HL-60/S4 treated with phorbol 12-myristate 13-acetate at 8.2 ng/mL for 4 days and 3 days (cell line): ENCODE results near the gene FOXP1.

Experiments
- in situ Hi-C: fragments of 300-500 bp; cut with MboI; formaldehyde crosslinking; loops from 2 replicates; pipeline ENCODE4 v1.15.0; 2022; ENCODE audit warnings: low sequenced_read_pairs

The FOXP1 gene

DNA sequence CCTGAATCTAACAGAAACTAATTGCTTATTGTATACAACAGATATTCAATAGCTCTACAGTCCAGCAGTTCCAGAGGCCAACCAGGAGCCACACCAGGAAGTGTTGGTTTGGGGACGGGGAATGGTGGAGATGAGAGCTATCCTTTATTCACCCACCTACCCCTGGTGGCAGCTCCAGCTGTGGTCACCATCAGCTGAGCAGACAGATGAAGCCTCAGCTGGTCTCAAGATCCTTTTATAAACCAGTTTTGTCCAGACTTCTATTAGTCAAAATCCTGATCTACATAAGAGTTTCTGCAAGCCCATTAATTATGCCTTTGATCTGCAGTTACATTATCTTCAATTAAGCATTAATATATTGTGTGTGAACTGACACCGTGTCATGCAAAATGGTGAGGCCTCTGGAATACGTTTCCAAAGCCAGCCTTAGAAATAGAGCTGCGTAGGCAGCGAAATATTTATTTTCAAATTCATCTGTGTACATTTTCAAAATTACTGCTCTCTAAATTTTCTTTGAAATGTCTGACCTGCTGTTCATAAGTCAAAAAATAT is 488.8 kb downstream of the FOXP1 start:
- in situ Hi-C loops = no loop called here

DNA sequence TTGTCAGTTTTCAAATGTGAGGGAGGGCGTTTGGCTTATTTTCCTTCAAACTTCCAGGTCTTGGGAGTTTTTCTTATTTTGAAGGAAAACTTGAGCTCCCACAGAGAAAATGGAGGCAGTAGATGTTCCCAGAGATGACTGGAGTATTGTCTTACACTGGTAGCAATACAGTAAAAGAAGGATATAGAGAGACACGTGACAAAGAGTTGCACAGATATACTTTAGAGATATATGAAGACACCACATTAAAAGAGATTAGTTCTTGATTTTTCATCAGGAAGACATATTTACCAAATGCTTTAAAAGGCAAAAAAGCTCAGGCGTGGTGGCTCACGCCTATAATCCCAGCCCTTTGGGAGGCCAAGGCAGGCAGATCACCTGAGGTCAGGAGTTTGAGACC is 490.9 kb downstream of the FOXP1 start:
- in situ Hi-C loops = no loop called here

- in situ Hi-C loops = no loop called here
Measured at GRCh38 chr3:71090207-71090606, 493.3 kb downstream of the FOXP1 start.

DNA sequence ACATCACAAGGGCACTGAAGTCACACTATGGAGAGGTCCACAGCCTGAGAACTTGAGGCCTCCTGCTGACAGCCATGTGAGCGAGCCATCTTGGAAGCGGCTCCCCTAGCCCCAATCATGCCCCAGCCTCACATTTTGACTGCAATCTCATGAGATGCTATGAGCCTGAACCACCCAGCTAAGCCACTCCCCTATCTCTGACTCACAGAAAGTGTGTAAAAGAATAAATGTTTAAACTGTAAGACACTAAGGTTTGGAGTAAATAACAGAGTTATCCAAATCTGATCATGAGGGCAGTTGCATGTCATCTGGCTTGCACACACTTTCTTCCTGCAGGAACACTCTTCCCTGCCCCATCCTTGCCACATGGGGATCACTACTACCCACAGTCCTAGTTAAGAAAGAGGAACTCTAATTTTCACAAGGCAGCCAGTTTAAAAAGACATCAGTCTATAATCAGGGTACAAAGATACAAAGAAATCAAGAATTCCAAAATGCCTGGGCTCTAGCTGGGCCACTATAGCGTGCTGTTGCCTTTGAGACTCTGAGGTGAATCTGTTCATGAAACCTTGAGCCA is 494.2 kb downstream of the FOXP1 start:
- in situ Hi-C loops = no loop called here

- in situ Hi-C loops = no loop called here
Measured at GRCh38 chr3:71088742-71089141, 494.8 kb downstream of the FOXP1 start.

GRCh38 chr3:71088019-71088708 is 495.4 kb downstream of the FOXP1 start:
- in situ Hi-C loops = no loop called here

DNA sequence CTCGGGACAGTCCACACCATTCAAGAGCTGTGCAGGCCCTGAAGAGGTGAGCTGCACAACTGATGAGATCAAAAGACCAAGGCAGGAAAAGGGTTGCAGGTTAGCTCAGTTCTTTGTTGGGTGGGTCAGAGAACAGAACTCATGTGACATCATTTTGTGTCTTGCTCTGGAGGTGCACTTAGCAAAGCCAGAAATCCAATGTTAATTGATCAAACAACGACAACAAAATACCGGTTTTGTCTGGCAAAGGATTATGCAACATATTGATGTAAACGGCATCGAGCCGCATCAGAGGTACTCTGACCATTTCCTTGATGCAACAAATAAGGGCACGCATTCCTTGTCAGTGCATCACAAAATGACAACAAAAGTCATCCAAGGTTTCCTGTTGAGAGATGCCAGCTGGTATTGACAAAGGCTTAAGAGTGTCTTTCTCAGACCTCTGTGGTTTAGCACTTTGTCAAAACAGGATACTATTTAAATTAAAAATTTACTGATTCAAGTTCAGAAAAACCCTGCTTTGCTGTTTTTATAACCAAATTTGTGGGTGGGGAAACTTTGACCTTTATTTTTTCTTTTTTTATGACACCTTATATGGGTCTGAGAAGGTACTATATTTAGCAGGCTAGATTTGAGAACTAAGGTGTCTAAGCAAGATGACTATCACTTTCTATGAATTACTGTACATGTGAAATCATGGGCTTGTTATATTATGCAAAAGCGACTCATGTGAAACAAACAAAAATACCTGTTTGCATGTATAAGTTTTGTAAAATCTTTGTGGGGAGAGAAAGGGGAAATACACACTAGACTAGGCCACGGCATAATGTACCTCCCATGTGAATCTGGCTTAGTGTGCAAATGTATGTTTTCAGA is 496.1 kb downstream of the FOXP1 start:
- in situ Hi-C loops = no loop called here

- in situ Hi-C loops = no loop called here
Measured at GRCh38 chr3:71086777-71087142, 496.8 kb downstream of the FOXP1 start.

DNA sequence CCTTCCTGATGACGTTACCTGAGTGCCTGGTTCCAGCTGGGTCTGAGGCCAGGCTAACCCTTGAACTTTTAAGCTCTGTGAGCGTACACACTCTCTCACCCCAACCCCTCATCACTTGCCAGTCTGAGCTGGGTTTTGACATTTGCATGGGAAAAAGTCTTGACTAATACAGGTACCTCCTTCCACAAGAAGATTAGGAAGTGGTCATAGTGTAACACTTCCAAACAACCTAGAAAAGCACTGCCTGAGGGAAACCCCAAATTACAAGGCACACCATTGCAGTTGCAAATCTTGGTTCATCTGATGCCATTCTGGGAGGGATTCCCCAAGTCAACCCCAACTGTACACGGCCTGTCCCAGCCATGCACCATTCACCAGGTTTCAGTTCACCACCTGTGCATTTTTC is 499.8 kb downstream of the FOXP1 start:
- in situ Hi-C loops = no loop called here

- in situ Hi-C loops = no loop called here
Measured at GRCh38 chr3:71082833-71083232, 500.7 kb downstream of the FOXP1 start.

DNA sequence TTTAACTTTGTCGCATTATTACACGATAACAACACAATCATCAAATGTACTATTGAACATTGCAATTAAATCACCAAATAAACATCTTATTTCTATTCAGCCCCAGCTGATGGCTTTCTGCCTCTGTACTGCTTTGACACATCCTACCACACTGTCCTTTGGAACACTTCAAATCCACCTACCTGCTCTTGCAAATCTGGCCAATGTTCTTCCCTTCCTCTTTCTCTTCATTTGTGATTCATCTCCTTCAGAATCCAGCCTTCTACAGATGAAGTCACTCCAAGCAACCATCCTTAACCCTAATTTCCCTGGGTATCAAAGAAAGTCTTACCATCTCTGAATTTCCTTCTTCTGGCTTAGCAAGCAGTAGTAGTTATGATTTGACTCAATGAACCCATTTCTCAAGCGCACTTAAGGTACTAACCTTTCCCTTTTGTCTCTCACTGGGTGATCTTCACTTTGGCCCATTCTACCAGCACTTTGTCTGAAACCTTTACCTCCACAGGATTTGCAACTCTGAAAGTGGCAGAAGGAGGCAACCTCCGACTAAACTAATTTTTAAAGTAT is 502.9 kb downstream of the FOXP1 start:
- in situ Hi-C loops = no loop called here

DNA sequence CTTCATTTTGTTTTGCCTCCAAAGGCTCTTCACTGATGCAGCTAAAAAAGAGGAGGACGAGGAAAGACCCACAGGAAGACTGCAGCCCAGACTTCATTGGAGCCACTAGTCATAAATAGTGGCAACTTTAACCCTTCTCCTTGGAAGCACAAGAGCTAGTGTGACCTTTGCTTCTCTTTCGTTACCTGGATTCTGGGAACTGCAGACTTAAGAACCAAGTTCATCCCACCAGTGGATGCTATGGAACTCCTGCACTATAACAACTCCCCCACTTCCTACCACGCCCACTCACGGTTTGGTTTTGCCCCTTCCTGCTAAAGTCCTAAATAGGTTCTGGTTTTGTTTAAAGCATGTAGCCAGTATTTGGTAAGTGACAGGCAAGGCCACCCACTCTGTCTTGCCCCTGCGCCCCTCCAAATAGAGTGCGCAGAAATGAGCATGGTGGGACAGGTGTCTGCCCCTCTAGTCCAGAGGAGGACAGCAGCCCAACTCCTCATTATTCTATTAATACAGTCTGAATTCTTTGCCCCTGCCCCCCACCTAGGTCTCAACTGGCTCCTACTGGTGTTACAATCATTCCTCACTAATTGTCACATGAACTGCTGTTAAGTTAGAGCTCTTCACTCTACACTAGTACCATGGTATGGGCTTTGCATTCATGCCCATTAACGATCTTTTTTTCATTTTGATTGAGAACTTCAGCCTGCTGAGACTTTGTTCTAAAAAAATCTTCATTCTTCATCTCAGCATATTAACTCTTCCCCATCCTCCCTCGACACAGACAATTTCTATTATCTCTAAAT is 504.6 kb downstream of the FOXP1 start:
- in situ Hi-C loops = no loop called here

DNA sequence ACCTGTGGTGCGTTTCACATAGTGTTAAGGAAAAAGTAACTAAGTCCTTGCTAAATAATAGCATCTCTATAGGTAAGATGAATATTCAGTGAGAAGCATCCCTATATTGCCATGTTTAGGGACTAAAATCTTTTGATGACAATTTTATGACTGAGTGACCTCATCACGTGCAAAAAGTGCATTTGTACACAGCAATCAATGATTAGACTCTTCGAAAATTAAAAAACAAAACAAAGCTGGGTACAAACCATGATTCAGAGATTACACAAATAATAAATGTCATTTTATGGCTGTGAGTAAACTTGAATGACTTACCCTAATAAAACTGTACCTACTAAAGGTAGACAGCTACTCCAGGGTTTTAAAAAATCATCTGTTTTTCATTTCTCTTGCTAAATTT is 505.3 kb downstream of the FOXP1 start:
- in situ Hi-C loops = no loop called here

DNA sequence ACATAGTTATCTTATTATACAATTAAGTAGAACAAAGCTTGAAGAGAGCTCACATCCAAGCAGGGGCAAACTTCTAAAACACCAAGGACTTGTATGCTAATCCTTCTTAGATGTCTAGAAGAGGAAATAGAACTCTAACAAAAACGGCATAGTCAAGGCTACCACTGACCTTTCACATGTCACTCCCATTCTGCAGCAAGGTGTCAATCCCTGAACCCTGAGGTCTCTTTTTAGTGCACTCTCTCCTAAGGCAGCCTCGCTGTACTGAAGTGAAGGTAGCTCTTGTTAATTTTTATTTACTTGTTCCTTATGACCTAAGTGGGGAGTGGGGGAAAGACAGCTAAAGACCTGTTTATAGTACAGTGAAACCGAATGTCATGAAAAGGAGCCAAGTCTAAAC is 506.5 kb downstream of the FOXP1 start:
- in situ Hi-C loops = no loop called here

DNA sequence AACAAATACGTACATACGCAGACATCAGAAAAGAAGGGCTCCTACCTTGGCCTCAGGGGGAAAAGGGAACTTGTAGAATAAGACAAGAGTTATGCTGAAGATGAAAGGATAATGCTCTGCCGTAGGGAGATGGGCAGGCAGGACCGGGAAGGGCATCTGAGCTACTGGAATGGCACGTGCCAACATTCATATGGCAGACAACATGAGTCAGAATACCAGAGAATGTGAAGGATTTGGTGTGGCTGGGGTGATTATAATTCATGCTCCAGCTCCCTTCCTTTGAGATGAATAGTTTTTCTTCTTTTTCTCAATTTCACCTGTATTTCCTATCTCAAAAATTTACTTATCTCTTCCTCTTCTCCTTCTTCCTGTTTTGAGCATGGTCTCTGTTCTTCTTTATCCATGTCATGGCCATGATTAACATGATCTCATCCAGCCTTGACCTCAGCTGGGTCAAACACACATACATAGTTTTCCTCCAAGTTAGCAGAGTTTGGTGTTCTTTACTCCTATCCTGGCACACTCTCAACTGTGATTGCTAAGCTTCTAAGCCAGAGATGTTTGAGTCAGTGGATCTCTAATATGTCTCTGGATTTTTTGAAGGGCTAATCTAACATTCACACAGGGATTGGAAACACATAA is 507.0 kb downstream of the FOXP1 start:
- in situ Hi-C loops = no loop called here

GRCh38 chr3:71075494-71075893 is 508.0 kb downstream of the FOXP1 start:
- in situ Hi-C loops = no loop called here

DNA sequence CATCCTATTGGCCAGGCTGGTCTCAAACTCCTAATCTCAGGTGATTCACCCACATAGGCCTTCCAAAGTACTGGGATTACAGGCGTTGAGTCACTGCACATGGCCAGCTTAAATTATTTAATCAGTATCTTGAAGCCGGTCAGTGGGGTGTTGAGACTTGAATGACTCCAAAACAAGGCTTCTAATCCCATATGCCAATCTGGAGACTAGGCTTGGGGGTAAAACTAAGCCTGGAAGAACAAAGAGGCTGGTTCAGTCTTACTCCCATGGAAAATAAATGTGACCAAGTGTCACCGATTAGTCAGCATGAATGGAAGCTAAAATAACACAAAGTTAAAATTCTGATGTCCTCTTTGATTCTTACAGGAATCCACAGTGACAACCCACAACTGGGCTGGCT is 509.1 kb downstream of the FOXP1 start:
- in situ Hi-C loops = no loop called here

GRCh38 chr3:71072986-71073385 is 510.5 kb downstream of the FOXP1 start:
- in situ Hi-C loops = no loop called here

- in situ Hi-C loops = no loop called here
Measured at GRCh38 chr3:71072287-71072686, 511.2 kb downstream of the FOXP1 start.
